Central memory CD8-positive, alpha-beta T cell (primary cell): Measurements from ENCODE around the gene CETP.
A peak's percentile ranks its signal among the peaks of the same experiment; 100 is the strongest.
"Not testable (repeated sequence)": the region's sequence is repeated elsewhere in the genome, so short reads cannot be mapped to it uniquely, and the experiment has no call there.

Experiments used
- ATAC-seq: fragments of 150-1000 bp; cut with Tn5 transposase; replicated peaks from 2 replicates; pipeline ENCODE4 v1.10.0; 2022; ENCODE audit warnings: mild to moderate bottlenecking, moderate FRiP score, moderate number of reproducible peaks; ENCODE audit not compliant: poor library complexity, severe bottlenecking; ENCODE audit errors: extremely low read depth
- DNase-seq, 2 donors: peaks; one replicate each; pipeline ENCODE4 v3.0.0; 2021; ENCODE audit warnings: low spot score in 2 of 2
- H3K27ac Mint-ChIP-seq: one replicate; pipeline ENCODE4 v1.8.0; 2022; ENCODE audit warnings: low read depth, mild to moderate bottlenecking, moderate library complexity, mixed read lengths
- H3K27me3 Mint-ChIP-seq: one replicate; pipeline ENCODE4 v1.8.0; 2022; ENCODE audit warnings: mixed read lengths
- H3K36me3 Mint-ChIP-seq: one replicate; pipeline ENCODE4 v1.8.0; 2022; ENCODE audit warnings: mild to moderate bottlenecking, moderate library complexity, mixed read lengths; ENCODE audit not compliant: insufficient read depth
- H3K4me1 Mint-ChIP-seq: one replicate; pipeline ENCODE4 v1.8.0; 2022; ENCODE audit warnings: mixed read lengths
- H3K4me3 Mint-ChIP-seq: one replicate; pipeline ENCODE4 v1.8.0; 2022; ENCODE audit warnings: mild to moderate bottlenecking, moderate library complexity, mixed read lengths
- H3K9me3 Mint-ChIP-seq: one replicate; pipeline ENCODE4 v1.8.0; 2022; ENCODE audit warnings: mixed read lengths

Gene CETP

DNA sequence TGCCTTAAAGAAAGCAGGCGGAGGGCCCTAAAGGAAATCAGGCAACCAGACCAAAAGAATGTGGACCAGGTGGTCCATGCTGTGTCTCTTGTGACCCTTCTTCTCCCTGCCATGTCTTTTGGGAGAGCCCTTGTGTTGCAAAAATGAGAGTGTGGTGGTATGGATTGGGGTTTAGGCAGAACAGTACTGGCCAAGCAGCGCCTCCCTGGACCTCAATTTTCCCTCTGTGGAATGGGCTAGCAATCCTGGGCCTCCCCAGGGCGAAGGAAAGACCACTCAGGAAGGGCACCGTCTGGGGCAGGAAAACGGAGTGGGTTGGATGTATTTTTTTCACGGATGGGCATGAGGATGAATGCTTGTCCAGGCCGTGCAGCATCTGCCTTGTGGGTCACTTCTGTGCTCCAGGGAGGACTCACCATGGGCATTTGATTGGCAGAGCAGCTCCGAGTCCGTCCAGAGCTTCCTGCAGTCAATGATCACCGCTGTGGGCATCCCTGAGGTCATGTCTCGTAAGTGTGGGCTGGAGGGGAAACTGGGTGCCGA lies 20.1 kb downstream of the CETP start:
- DNase-seq = no peak
- Mint-ChIP-seq H3K27ac (no peak overlapping the region), H3K36me3 (peaks cover 8% of the 10 kb centered on the region), H3K4me3 (no peak overlapping the region), H3K27me3 (no peaks in the 10 kb centered on the region), H3K9me3 (no peaks in the 10 kb centered on the region), H3K4me1 (peaks cover 62% of the 10 kb centered on the region)
- ATAC-seq = no peak

DNA sequence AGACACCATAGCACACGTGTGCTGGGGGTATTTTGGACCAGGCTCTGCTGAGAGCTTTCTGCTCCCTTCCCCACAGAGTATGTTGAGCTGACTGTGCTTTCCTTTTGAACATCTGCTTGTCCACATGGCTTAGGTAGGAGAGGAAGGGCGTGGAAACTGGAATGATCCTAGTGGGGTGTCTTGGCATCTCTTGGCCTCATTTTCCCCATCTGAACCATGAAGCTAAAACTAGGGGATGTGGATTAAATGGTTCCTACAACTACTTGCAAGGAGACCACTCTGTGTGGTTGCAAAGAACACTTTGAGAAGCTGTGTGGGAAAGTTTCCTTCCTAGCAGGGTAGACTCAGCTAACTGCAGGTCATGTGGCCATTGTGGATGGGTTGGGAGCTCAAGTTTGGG lies 20.9 kb downstream of the CETP start:
- Mint-ChIP-seq H3K36me3 (peaks cover 8% of the 10 kb centered on the region), H3K4me1 (peaks cover 66% of the 10 kb centered on the region), H3K27ac (no peak overlapping the region), H3K27me3 (no peaks in the 10 kb centered on the region), H3K9me3 (no peaks in the 10 kb centered on the region), H3K4me3 (no peak overlapping the region)
- DNase-seq (no peak), ATAC-seq (no peak)

DNA sequence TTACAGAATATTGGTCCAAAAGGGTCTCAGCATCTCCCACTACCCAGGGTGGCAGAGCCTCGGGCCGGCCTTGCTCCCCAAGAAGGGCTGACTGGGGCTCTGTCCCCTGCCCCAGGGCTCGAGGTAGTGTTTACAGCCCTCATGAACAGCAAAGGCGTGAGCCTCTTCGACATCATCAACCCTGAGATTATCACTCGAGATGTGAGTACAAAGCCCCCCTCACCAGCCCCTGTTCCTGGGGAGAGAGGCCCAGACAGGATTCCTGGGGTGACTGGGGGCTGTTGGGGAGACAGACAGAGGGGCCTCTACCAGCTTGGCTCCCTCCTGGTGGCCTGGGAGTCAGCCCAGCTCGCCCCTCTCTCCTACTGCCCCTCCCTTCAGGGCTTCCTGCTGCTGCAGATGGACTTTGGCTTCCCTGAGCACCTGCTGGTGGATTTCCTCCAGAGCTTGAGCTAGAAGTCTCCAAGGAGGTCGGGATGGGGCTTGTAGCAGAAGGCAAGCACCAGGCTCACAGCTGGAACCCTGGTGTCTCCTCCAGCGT lies 21.5 kb downstream of the CETP start:
- Mint-ChIP-seq H3K36me3 (peaks cover 8% of the 10 kb centered on the region), H3K27me3 (no peaks in the 10 kb centered on the region), H3K9me3 (no peaks in the 10 kb centered on the region), H3K27ac (no peak overlapping the region), H3K4me1 (peaks cover 72% of the 10 kb centered on the region), H3K4me3 (no peak overlapping the region)
- DNase-seq = no peak
- ATAC-seq = no peak

DNA sequence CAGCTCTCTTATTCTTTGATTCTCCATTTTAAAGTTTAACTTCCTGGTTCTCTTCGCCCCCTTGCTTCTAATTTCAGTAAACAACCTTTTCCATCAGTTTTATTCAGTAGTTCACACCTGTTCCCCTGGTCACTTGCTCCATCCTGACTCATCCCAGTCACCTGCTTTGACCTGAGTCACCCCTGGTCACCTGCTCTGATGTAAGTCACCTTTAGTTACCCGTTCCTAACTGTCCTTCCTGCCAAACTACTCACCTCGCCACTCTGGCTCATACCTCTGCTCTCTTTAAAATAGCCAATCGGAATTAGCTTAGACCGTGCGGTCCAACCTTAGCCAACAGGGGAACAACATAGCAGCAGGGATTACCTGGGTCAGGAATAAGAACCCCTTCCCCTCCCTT lies 22.9 kb downstream of the CETP start:
- DNase-seq (no peak), ATAC-seq (no peak)
- Mint-ChIP-seq H3K4me1 (peaks cover 84% of the 10 kb centered on the region), H3K27ac (peak overlapping the region; percentile 58), H3K27me3 (no peaks in the 10 kb centered on the region), H3K4me3 (no peak overlapping the region), H3K9me3 (no peaks in the 10 kb centered on the region), H3K36me3 (peaks cover 15% of the 10 kb centered on the region)

DNA sequence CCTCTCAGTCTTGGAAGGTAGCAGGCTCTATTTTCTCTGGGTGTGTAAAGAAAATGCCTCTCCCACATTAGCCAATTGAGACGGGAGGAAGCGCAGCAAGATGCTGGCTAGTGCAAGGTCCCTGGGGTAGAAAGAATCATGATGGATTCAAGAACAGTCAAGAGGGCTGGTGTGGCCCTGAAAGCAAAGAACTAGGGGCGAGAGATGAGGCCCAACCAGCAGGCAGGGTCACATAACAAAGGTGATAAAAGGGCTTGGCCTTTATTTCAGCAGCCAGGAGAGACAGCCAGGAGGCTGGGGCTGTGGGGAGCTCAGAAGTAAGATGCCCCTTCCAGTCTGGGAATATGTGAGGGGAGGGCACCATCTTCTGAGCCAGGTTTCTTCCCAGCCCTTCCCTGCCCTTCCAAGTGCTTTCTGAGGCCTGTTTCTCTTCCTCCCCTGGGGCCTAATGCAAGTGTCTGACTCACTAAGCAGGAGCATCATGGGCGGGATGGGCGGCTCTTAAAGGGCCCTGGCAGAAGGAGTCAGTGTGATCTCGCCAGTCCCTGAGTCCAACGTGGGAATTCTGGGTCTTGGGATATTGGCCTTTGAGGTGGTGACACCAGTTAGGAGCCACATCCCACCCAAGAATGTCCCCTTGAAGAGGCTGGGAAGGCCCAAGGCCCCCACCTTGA lies 23.7 kb downstream of the CETP start:
- Mint-ChIP-seq H3K4me3 (peak overlapping the region; percentile 10), H3K4me1 (peaks cover 82% of the 10 kb centered on the region), H3K27ac (peak overlapping the region; percentile 58), H3K9me3 (no peaks in the 10 kb centered on the region), H3K36me3 (peaks cover 21% of the 10 kb centered on the region), H3K27me3 (no peaks in the 10 kb centered on the region)
- DNase-seq = no peak
- ATAC-seq = no peak

DNA sequence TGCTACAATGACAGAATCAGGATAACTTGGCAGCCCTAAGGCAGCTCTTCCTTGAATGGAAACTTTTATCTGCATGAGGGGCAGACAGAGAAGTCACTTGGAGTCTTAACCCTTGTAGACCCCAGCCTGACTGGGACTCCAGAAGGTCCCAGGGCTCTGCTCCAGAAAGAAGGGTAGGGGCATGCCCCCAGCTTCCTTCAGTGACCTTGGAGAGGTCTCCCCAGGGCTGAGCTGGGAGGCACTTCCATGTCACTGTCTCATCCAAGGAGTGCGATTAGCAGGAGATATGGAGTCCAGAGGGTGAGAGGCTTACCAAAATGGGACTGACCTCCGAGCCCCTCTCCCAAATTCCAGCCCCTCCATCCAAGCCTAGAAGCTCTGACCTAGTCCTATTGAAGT lies 24.2 kb downstream of the CETP start:
- no peaks in the 10 kb centered on the region for H3K27me3 Mint-ChIP-seq
- peaks cover 25% of the 10 kb centered on the region for H3K36me3 Mint-ChIP-seq
- H3K4me3 Mint-ChIP-seq = no peak overlapping the region
- H3K4me1 Mint-ChIP-seq = peaks cover 82% of the 10 kb centered on the region
- peak overlapping the region; percentile 58 for H3K27ac Mint-ChIP-seq
- DNase-seq (no peak), ATAC-seq (no peak)
- no peaks in the 10 kb centered on the region for H3K9me3 Mint-ChIP-seq

DNA sequence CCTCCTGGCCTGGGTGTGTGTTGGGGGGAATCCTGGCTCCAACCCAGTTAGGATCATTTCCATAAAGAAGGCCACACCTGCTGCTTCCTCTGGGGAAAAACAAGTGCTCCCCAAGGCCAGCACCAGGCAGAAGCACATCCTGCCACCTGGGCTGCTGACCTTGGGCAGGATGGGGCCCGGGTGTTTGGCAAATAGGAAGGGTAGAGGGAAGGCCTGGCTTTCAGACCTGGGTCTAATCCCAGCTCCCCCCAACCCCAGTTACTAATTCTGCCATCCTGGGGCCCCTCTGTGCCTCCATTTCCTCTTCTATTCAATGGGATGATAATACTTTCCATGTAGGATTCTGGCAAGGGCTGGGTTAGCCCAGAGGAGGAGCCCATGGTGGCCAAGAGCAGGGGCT lies 24.6 kb downstream of the CETP start:
- peak overlapping the region; percentile 81 for H3K4me3 Mint-ChIP-seq
- ATAC-seq (no peak), DNase-seq (no peak)
- no peaks in the 10 kb centered on the region for H3K27me3 Mint-ChIP-seq
- peaks cover 80% of the 10 kb centered on the region for H3K4me1 Mint-ChIP-seq
- H3K36me3 Mint-ChIP-seq = peaks cover 29% of the 10 kb centered on the region
- H3K9me3 Mint-ChIP-seq = no peaks in the 10 kb centered on the region
- H3K27ac Mint-ChIP-seq = peak overlapping the region; percentile 96

DNA sequence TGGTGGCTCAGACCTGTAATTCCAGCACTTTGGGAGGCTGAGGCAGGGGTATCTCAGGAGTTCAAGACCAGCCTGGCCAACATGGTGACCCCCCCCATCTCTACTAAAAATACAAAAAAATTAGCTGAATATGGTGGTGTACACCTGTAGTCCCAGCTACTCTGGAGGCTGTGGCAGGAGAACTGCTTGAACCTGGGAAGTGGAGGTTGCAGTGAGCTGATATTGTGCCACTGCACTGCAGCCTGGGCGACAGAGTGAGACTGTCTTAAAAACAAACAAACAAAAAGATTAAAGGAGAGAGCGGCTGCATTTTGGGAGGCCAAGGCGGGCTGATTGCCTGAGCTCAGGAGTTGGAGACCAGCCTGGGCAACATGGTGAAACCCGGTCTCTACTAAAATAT lies 25.2 kb downstream of the CETP start:
- peaks cover 34% of the 10 kb centered on the region for H3K36me3 Mint-ChIP-seq
- H3K4me3 Mint-ChIP-seq = peak overlapping the region; percentile 81
- H3K9me3 Mint-ChIP-seq, DNase-seq, ATAC-seq, H3K27me3 Mint-ChIP-seq: not testable (repeated sequence)
- H3K27ac Mint-ChIP-seq = peak overlapping the region; percentile 96
- peaks cover 80% of the 10 kb centered on the region for H3K4me1 Mint-ChIP-seq

DNA sequence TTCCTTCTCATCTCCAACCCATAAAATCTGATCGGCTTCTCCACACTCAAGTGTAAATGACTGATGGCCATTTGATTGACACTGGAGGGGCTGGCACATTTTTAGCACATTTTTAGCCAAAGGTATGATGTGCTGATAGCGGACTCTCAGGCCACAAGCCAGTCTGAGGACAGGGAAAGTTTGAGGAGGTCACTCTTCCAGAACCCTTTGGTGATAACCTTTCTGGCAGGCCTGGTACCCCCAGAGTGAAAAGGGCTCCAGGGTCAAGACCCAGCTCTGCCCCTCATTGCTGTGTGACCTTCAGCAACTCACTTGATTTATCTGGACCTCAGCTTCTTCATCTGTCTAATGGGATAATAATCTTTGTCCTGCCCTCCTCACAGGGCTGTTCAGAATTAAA lies 25.9 kb downstream of the CETP start:
- H3K4me3 Mint-ChIP-seq = peak overlapping the region; percentile 81
- no peaks in the 10 kb centered on the region for H3K27me3 Mint-ChIP-seq
- H3K27ac Mint-ChIP-seq = peak overlapping the region; percentile 96
- H3K9me3 Mint-ChIP-seq = no peaks in the 10 kb centered on the region
- H3K36me3 Mint-ChIP-seq = peaks cover 35% of the 10 kb centered on the region
- H3K4me1 Mint-ChIP-seq = peaks cover 74% of the 10 kb centered on the region
- ATAC-seq = no peak
- no peak for DNase-seq

DNA sequence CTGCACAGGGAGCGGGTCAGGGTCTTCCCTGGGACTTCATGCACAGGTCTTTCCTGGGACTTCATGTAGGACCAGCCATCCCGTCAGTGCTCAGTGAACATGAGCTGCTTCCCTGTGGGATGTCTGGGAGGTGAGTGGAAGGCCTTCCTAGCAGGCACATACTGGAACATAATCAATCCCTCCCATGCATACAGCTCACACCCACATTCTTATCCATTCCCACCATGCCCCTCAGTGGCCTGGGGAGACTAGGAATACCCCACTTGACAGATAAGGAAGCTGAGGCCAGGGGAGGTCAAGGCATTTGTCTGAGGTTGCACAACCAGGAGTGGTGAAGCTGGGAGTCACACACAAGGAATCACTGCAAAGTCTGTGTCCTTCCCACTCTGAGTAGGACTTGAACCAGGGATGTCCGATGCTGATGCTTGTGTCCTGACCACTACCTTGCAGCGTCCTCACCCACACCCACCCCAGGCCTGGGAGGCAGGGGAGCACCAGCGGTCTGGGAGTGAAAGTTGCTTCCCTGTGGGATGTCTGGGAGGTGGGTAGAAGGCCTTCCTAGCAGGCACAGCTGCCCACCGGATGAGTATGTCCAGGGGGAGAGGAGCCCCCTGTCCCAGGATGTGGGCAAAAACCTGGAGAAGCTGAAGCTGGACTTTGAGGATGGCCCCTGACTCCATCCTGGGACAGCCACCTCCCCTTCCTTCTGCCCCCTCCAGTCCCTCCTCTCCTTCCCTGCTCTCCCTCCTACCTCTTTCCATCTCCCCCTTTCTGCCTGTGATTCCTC lies 26.6 kb downstream of the CETP start:
- peak overlapping the region; percentile 96 for H3K27ac Mint-ChIP-seq
- no peaks in the 10 kb centered on the region for H3K27me3 Mint-ChIP-seq
- peaks cover 76% of the 10 kb centered on the region for H3K4me1 Mint-ChIP-seq
- peak overlapping the region; percentile 81 for H3K4me3 Mint-ChIP-seq
- ATAC-seq (no peak), DNase-seq (no peak)
- peaks cover 41% of the 10 kb centered on the region for H3K36me3 Mint-ChIP-seq
- no peaks in the 10 kb centered on the region for H3K9me3 Mint-ChIP-seq

DNA sequence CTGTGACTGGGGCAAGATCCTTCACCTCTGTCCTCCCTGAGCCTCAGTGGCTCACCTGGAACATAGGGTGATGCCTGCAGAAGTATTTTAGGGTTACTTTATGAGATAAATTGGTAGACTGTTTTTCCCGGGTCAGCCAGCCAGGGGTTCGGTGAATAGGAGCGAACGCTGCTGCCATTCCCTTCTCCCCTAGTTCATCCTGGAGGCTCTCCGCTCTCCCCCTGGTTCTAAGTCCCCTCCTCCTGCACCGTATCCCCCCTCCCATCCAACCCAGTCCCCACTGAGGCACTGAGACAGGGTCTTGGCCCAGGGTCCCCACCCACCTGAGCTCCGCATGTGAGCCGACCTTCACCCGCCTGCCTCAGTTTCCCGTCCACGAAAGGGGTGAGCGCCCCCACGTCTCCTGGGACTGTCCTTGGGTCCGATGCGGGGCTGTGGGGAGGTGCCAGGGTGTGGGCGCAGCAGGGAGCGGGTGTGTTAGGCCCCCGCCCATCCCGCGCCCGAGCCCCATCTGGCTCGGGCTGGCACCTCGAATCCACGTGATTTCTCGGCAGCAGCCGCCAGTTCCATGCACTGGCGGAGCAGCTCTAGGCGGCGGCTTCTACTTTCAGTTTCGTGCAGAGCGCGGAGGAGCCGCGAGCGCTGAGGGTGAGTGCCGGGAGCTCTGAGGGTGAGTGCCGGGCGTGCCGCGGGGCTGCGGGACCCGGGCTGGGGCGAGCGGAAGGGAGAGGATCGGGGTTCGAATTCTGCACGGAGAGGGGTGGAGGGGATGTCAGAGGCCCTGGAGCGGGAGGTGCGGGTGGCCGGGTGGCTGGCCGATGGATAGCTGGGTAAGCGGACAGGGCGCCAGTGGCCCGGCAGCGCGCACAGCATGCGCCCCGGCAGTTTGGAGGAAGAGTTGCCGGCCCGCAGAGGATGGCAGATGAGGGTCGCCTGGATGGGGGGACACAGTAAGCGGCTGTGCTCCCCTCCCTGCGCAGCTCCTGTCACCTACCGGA lies 27.5 kb downstream of the CETP start, which contains the start of gene NLRC5:
Gene NLRC5 (plus strand): TSS at position 610 of the 998 bp plus-strand sequence. CDS start 31,156 bp downstream, outside the sequence.
- Mint-ChIP-seq H3K27ac (peak within 1 kb of the TSS; percentile 96), H3K4me3 (peak within 1 kb of the TSS; percentile 81), H3K9me3 (no peaks in the 10 kb centered on the region), H3K27me3 (no peaks in the 10 kb centered on the region), H3K36me3 (peaks cover 48% of the 10 kb centered on the region), H3K4me1 (peaks cover 84% of the 10 kb centered on the region)
- DNase-seq (peak; percentile 71 to 86), ATAC-seq (peak; percentile 92)

DNA sequence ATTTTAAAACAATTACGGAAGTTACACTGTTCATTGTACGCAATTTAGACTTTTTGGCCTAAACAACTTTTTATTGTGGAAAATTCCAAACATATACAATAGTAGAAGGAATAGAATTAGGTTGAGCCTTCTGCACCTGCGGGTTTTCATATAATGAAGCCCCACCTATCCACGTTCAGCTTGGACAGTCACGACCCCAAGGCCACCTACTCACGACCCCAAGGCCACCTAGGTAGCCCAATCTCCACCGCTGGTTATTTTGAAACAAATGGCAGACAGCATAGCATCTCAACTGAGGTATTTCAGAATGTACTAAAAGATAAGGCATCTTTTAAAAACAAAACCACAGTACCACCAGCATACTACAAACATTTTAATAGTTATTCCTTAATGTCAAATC lies 28.2 kb downstream of the CETP start:
- H3K36me3 Mint-ChIP-seq = peaks cover 47% of the 10 kb centered on the region

More for the DNA sequence above, 28.2 kb downstream of the CETP start:
- Mint-ChIP-seq H3K4me1 (peaks cover 85% of the 10 kb centered on the region), H3K27ac (peak overlapping the region; percentile 96), H3K27me3 (no peaks in the 10 kb centered on the region), H3K4me3 (peak overlapping the region; percentile 81), H3K9me3 (no peaks in the 10 kb centered on the region)
- DNase-seq (no peak), ATAC-seq (no peak)
